ENCODE measurements around the gene RAD18.

- TF ChIP-seq POLR2AphosphoS5 (IDR thresholded peaks at IDR 0.05) (no peak), POLR2A (IDR thresholded peaks at IDR 0.05) (no peak)
- TF ChIP-seq, protein P1, sequence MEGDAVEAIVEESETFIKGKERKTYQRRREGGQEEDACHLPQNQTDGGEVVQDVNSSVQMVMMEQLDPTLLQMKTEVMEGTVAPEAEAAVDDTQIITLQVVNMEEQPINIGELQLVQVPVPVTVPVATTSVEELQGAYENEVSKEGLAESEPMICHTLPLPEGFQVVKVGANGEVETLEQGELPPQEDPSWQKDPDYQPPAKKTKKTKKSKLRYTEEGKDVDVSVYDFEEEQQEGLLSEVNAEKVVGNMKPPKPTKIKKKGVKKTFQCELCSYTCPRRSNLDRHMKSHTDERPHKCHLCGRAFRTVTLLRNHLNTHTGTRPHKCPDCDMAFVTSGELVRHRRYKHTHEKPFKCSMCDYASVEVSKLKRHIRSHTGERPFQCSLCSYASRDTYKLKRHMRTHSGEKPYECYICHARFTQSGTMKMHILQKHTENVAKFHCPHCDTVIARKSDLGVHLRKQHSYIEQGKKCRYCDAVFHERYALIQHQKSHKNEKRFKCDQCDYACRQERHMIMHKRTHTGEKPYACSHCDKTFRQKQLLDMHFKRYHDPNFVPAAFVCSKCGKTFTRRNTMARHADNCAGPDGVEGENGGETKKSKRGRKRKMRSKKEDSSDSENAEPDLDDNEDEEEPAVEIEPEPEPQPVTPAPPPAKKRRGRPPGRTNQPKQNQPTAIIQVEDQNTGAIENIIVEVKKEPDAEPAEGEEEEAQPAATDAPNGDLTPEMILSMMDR (IDR thresholded peaks at IDR 0.05) = no peak
Measured at GRCh38 chr3:8962226-8962861, 928 bp downstream of the RAD18 start.
